ENCODE data around the gene CCDC63.

The CCDC63 gene

GRCh38 chr12:110811972-110812371 is 34.8 kb upstream of the CCDC63 start:
- no peak for DNase-seq (ENCODE audit: low read depth, low spot score)
- H3K4me3 ChIP-seq (ENCODE audit: low read depth, low read length) = no peak overlapping the region
- in situ Hi-C loops (cut with HindIII; ENCODE audit: low sequenced_read_pairs) = no loop called here

GRCh38 chr12:110813285-110813684 is 33.5 kb upstream of the CCDC63 start:
- no peak for DNase-seq (ENCODE audit: low read depth, low spot score)
- in situ Hi-C loops (cut with HindIII; ENCODE audit: low sequenced_read_pairs) = no loop called here
- no peak overlapping the region for H3K4me3 ChIP-seq (ENCODE audit: low read depth, low read length)
- no peak for TF ChIP-seq CTCF (IDR thresholded peaks at IDR 0.05; ENCODE audit: low read depth, low read length)

More at GRCh38 chr12:110811972-110812371, 34.8 kb upstream of the CCDC63 start:
- no peak for TF ChIP-seq CTCF (IDR thresholded peaks at IDR 0.05; ENCODE audit: low read depth, low read length)

GRCh38 chr12:110813756-110814155 is 33.0 kb upstream of the CCDC63 start:
- no peak overlapping the region for H3K4me3 ChIP-seq (ENCODE audit: low read depth, low read length)
- in situ Hi-C loops (cut with HindIII; ENCODE audit: low sequenced_read_pairs) = no loop called here
- no peak for DNase-seq (ENCODE audit: low read depth, low spot score)
- TF ChIP-seq CTCF (IDR thresholded peaks at IDR 0.05; ENCODE audit: low read depth, low read length) = no peak

- H3K4me3 ChIP-seq (ENCODE audit: low read depth, low read length) = no peak overlapping the region
- in situ Hi-C loops (cut with HindIII; ENCODE audit: low sequenced_read_pairs) = no loop called here
- no peak for DNase-seq (ENCODE audit: low read depth, low spot score)
- no peak for TF ChIP-seq CTCF (IDR thresholded peaks at IDR 0.05; ENCODE audit: low read depth, low read length)
Measured at GRCh38 chr12:110816248-110816647, 30.5 kb upstream of the CCDC63 start.

GRCh38 chr12:110816779-110817178 is 30.0 kb upstream of the CCDC63 start:
- DNase-seq (ENCODE audit: low read depth, low spot score) = no peak
- in situ Hi-C loops (cut with HindIII; ENCODE audit: low sequenced_read_pairs) = no loop called here
- H3K4me3 ChIP-seq (ENCODE audit: low read depth, low read length) = no peak overlapping the region
- TF ChIP-seq CTCF (IDR thresholded peaks at IDR 0.05; ENCODE audit: low read depth, low read length) = no peak

- H3K4me3 ChIP-seq (ENCODE audit: low read depth, low read length) = no peak overlapping the region
- DNase-seq (ENCODE audit: low read depth, low spot score) = no peak
- in situ Hi-C loops (cut with HindIII; ENCODE audit: low sequenced_read_pairs) = no loop called here
- no peak for TF ChIP-seq CTCF (IDR thresholded peaks at IDR 0.05; ENCODE audit: low read depth, low read length)
Measured at GRCh38 chr12:110818511-110818910, 28.3 kb upstream of the CCDC63 start.

- in situ Hi-C loops (cut with HindIII; ENCODE audit: low sequenced_read_pairs) = no loop called here
- DNase-seq (ENCODE audit: low read depth, low spot score) = no peak
- TF ChIP-seq CTCF (IDR thresholded peaks at IDR 0.05; ENCODE audit: low read depth, low read length) = no peak
- H3K4me3 ChIP-seq (ENCODE audit: low read depth, low read length) = no peak overlapping the region
Measured at GRCh38 chr12:110819150-110819549, 27.6 kb upstream of the CCDC63 start.
